GM23248 (cell line): ENCODE data around the gene INS.

Experiments
- EZH2 ChIP-seq: fragments of 200-600 bp; sonication (generic); IDR thresholded peaks from 2 replicates; pipeline ENCODE4 v1.6.1; 2018; ENCODE audit warnings: antibody characterized with exemption, mild to moderate bottlenecking; ENCODE audit not compliant: insufficient read depth, poor library complexity, severe bottlenecking
- EZH2phosphoT487 ChIP-seq: fragments of 200-600 bp; sonication (generic); IDR thresholded peaks from 2 replicates; pipeline ENCODE4 v1.6.1; 2018; ENCODE audit warnings: antibody characterized with exemption, moderate library complexity, mild to moderate bottlenecking, low read depth; ENCODE audit not compliant: insufficient read depth

GRCh38 chr11:2156416-2157182 is 4.4 kb downstream of the INS start:
- TF ChIP-seq EZH2phosphoT487 (no peak), EZH2 (no peak)
